Measurements from ENCODE around the gene COL15A1.

The COL15A1 gene

GRCh38 chr9:98913044-98913443 lies 30.7 kb upstream of the COL15A1 start:
- no peaks in the 10 kb centered on the region for H3K27me3 ChIP-seq (ENCODE audit: control insufficient read depth in 5 of 5, insufficient read depth in 4 of 5, low read length in 5 of 5)
- peak overlapping the region; percentile 74 for H3K27ac ChIP-seq (ENCODE audit: low read depth, low read length)
- peak overlapping the region in 2 of 5 donors; percentile 6 to 55 for H3K9ac ChIP-seq (ENCODE audit: low read length in 5 of 5)
- H3K4me1 ChIP-seq (ENCODE audit: control insufficient read depth in 5 of 5, insufficient read depth in 5 of 5, low read length in 5 of 5): peaks cover 17 to 86% (median 82%) of the 10 kb centered on the region in 5 donors
- no peaks in the 10 kb centered on the region for H3K36me3 ChIP-seq (ENCODE audit: control insufficient read depth in 5 of 5, insufficient read depth in 5 of 5, low read length in 5 of 5)
- no peaks in the 10 kb centered on the region for H3K9me3 ChIP-seq (ENCODE audit: control insufficient read depth in 5 of 5, low read length in 5 of 5)
- H3K4me3 ChIP-seq (ENCODE audit: low read depth in 1 of 5, low read length in 5 of 5): peak overlapping the region in 3 of 5 donors; percentile 29 to 45 (median 31)

DNA sequence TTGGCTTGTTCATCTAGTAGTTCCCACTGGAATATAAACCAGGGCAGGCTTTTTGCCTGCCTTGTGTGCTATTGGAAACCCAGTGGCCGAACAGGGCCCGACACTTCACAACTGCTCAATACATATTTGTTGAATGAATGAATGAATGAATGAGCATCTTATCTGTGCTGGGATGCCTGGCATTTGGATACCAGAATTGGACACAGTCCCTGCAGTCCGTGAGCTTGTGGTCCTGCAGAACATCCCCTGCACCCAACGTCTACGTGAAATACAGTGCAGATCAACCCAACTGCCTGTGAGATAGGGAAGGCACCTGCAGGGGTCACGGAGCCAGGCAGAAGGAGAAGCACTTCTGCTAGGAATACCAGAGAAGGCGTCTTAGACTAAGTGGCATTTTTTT lies 30.0 kb upstream of the COL15A1 start:
- Histone ChIP-seq H3K9me3 (ENCODE audit: control insufficient read depth in 5 of 5, low read length in 5 of 5) (no peaks in the 10 kb centered on the region), H3K4me3 (ENCODE audit: low read depth in 1 of 5, low read length in 5 of 5) (peak overlapping the region in 3 of 5 donors; percentile 2 to 45 (median 8)), H3K36me3 (ENCODE audit: control insufficient read depth in 5 of 5, insufficient read depth in 5 of 5, low read length in 5 of 5) (no peaks in the 10 kb centered on the region), H3K27ac (ENCODE audit: low read depth, low read length) (peak overlapping the region; percentile 74), H3K27me3 (ENCODE audit: control insufficient read depth in 5 of 5, insufficient read depth in 4 of 5, low read length in 5 of 5) (no peaks in the 10 kb centered on the region), H3K9ac (ENCODE audit: low read length in 5 of 5) (peak overlapping the region in 3 of 5 donors; percentile 6 to 55 (median 19)), H3K4me1 (ENCODE audit: control insufficient read depth in 5 of 5, insufficient read depth in 5 of 5, low read length in 5 of 5) (peaks cover 17 to 84% (median 77%) of the 10 kb centered on the region in 5 donors)

DNA sequence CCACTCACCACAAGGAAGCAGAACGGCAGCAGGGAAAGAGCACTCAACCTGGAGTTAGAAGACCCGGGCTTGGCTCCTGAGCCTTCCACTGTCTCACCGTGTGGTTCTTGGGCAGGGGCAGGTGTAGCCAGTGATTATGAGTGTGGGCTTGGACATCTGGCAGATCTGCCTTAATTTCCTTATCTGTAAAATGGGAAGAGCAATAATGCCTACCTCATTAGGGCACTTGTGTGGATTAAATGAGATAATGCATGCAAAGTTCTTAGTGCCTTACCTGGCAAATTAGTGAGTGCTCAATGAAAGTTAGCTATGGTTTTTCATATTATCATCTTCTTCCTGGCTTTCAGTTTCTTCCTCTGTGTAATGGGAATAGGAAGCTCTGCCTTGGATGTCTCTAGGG lies 28.1 kb upstream of the COL15A1 start:
- Histone ChIP-seq H3K27ac (ENCODE audit: low read depth, low read length) (peak overlapping the region; percentile 6), H3K27me3 (ENCODE audit: control insufficient read depth in 5 of 5, insufficient read depth in 4 of 5, low read length in 5 of 5) (no peaks in the 10 kb centered on the region), H3K4me1 (ENCODE audit: control insufficient read depth in 5 of 5, insufficient read depth in 5 of 5, low read length in 5 of 5) (peaks cover 14 to 78% (median 68%) of the 10 kb centered on the region in 5 donors), H3K4me3 (ENCODE audit: low read depth in 1 of 5, low read length in 5 of 5) (no peak overlapping the region), H3K9ac (ENCODE audit: low read length in 5 of 5) (no peak overlapping the region), H3K36me3 (ENCODE audit: control insufficient read depth in 5 of 5, insufficient read depth in 5 of 5, low read length in 5 of 5) (no peaks in the 10 kb centered on the region), H3K9me3 (ENCODE audit: control insufficient read depth in 5 of 5, low read length in 5 of 5) (no peaks in the 10 kb centered on the region)

DNA sequence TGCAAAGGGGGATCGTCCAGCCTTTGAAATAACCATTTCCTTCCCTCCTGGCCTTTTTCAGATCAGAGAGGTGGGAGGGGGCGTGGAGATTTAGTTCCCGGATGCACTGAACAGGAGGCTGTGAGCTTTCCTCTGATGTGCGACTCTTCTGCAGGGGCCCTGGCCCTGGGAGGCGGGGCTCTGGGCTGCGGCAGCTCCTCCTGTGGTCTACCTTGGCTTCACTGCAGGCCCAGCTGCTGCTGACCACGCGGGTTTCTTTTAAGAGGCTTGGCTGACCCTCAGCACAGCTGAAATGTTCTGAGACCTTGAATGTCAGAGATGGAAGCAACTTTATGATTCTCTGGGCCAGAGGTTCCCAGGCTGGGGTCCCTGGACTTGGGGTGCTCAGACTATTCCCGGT lies 27.0 kb upstream of the COL15A1 start:
- Histone ChIP-seq H3K36me3 (ENCODE audit: control insufficient read depth in 5 of 5, insufficient read depth in 5 of 5, low read length in 5 of 5) (no peaks in the 10 kb centered on the region), H3K27ac (ENCODE audit: low read depth, low read length) (peak overlapping the region; percentile 67), H3K4me1 (ENCODE audit: control insufficient read depth in 5 of 5, insufficient read depth in 5 of 5, low read length in 5 of 5) (peaks cover 12 to 74% (median 61%) of the 10 kb centered on the region in 5 donors), H3K9ac (ENCODE audit: low read length in 5 of 5) (peak overlapping the region in 3 of 5 donors; percentile 16 to 48 (median 39)), H3K27me3 (ENCODE audit: control insufficient read depth in 5 of 5, insufficient read depth in 4 of 5, low read length in 5 of 5) (no peaks in the 10 kb centered on the region), H3K4me3 (ENCODE audit: low read depth in 1 of 5, low read length in 5 of 5) (no peak overlapping the region), H3K9me3 (ENCODE audit: control insufficient read depth in 5 of 5, low read length in 5 of 5) (no peaks in the 10 kb centered on the region)

DNA sequence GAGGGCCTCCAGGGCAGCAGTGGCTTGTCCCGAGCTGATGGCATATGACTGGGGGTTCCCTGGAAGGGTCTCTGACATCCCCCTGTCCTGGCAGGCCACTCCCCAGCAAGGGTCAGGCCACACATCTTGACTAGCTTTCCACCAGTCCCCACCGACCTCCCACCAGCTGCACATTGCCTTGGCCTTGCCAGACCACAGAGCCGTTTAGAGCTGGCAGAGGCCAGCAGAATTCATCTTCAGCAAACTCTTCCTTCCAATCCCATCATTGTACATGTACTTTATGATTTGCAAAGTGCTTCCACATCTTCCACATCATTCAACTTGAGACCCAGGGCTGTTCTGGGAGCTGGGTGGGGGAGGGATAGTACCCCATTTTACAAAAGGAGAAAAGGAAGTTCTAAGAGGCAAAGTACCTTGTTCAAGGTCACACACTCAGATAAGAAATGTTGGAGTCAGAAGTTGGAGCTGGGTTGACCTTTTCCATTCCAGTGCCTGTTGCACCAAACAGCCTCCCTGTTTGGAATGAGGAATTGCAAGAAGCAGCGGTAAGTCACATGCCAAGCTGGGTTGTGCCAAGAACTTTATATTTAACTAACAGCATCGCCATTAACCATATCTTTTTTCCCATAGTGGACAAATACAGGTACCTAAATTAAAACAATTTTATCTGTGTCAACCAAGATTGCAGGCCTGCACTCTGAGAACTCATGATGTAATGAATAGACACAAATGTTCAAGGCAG lies 25.8 kb upstream of the COL15A1 start:
- Histone ChIP-seq H3K36me3 (ENCODE audit: control insufficient read depth in 5 of 5, insufficient read depth in 5 of 5, low read length in 5 of 5) (no peaks in the 10 kb centered on the region), H3K4me3 (ENCODE audit: low read depth in 1 of 5, low read length in 5 of 5) (no peak overlapping the region), H3K27me3 (ENCODE audit: control insufficient read depth in 5 of 5, insufficient read depth in 4 of 5, low read length in 5 of 5) (no peaks in the 10 kb centered on the region), H3K27ac (ENCODE audit: low read depth, low read length) (peak overlapping the region; percentile 67), H3K9ac (ENCODE audit: low read length in 5 of 5) (peak overlapping the region in 2 of 5 donors; percentile 33 to 35), H3K9me3 (ENCODE audit: control insufficient read depth in 5 of 5, low read length in 5 of 5) (no peaks in the 10 kb centered on the region), H3K4me1 (ENCODE audit: control insufficient read depth in 5 of 5, insufficient read depth in 5 of 5, low read length in 5 of 5) (peaks cover 6 to 65% (median 54%) of the 10 kb centered on the region in 5 donors)

DNA sequence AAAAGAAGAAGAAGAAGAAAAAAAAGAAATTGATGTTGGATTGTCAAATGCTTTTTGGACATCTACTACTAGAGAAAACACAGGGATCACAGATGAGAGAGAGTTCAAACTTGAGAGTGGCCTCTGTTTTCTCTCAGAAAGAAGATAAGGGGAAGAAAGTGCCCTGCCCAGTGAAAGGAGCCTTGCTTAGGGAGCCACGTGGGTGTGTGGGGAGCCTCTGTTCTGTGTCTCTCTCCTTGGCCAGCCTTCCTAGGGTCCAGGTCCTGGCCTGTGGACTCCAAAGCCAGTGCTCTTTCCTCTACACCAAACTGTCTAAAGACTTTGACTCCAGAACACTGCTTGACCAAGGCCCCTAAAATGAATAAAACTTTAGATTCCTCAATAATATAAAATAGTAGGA lies 22.0 kb upstream of the COL15A1 start:
- H3K36me3 ChIP-seq (ENCODE audit: control insufficient read depth in 5 of 5, insufficient read depth in 5 of 5, low read length in 5 of 5): no peaks in the 10 kb centered on the region
- H3K9ac ChIP-seq (ENCODE audit: low read length in 5 of 5): no peak overlapping the region
- H3K4me1 ChIP-seq (ENCODE audit: control insufficient read depth in 5 of 5, insufficient read depth in 5 of 5, low read length in 5 of 5): peaks cover 0 to 51% (median 50%) of the 10 kb centered on the region in 5 donors
- H3K27me3 ChIP-seq (ENCODE audit: control insufficient read depth in 5 of 5, insufficient read depth in 4 of 5, low read length in 5 of 5): no peaks in the 10 kb centered on the region
- no peaks in the 10 kb centered on the region for H3K9me3 ChIP-seq (ENCODE audit: control insufficient read depth in 5 of 5, low read length in 5 of 5)
- H3K27ac ChIP-seq (ENCODE audit: low read depth, low read length): no peak overlapping the region
- H3K4me3 ChIP-seq (ENCODE audit: low read depth in 1 of 5, low read length in 5 of 5): no peak overlapping the region

DNA sequence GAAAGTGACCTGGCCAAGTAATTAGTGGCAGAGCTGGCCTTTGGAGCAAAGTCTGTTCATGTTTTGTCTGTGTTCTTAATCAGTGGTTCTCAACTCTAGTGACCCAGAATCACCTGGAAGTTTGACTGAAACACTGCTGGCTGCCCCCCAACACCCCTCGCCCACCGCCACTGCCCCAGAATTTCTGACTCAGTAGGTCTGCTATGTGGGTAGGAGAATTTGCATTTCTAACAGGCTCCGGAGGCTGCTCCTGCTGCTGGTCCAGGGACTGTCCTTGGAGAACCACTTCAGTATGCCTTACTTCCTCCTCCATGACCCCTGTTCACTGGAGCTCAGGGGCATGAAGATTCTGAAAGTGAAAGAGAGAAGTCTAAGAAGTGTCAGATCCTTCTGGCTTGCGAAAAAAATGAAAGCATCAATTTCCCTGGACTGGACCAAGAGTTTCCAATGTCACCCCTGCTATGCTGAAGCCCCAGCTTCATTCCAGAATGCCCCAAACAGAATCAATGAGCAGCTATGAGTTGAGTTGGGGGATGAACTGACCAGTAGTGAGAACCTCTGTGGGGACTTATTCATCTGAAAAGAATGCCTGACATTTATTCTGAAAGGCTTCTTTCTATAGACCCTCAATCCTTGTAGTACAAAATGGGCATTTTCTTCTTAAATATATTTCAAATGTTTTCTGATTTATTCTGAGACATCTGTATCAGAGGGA lies 20.8 kb upstream of the COL15A1 start:
- Histone ChIP-seq H3K27me3 (ENCODE audit: control insufficient read depth in 5 of 5, insufficient read depth in 4 of 5, low read length in 5 of 5) (no peaks in the 10 kb centered on the region), H3K4me1 (ENCODE audit: control insufficient read depth in 5 of 5, insufficient read depth in 5 of 5, low read length in 5 of 5) (peaks cover 0 to 40% (median 38%) of the 10 kb centered on the region in 5 donors), H3K9me3 (ENCODE audit: control insufficient read depth in 5 of 5, low read length in 5 of 5) (no peaks in the 10 kb centered on the region), H3K9ac (ENCODE audit: low read length in 5 of 5) (peak overlapping the region in 1 of 5 donors; percentile 66), H3K36me3 (ENCODE audit: control insufficient read depth in 5 of 5, insufficient read depth in 5 of 5, low read length in 5 of 5) (no peaks in the 10 kb centered on the region), H3K27ac (ENCODE audit: low read depth, low read length) (peak overlapping the region; percentile 27), H3K4me3 (ENCODE audit: low read depth in 1 of 5, low read length in 5 of 5) (no peak overlapping the region)

- Histone ChIP-seq H3K27ac (ENCODE audit: low read depth, low read length) (peak overlapping the region; percentile 27), H3K27me3 (ENCODE audit: control insufficient read depth in 5 of 5, insufficient read depth in 4 of 5, low read length in 5 of 5) (no peaks in the 10 kb centered on the region), H3K9ac (ENCODE audit: low read length in 5 of 5) (peak overlapping the region in 1 of 5 donors; percentile 66), H3K36me3 (ENCODE audit: control insufficient read depth in 5 of 5, insufficient read depth in 5 of 5, low read length in 5 of 5) (no peaks in the 10 kb centered on the region), H3K4me3 (ENCODE audit: low read depth in 1 of 5, low read length in 5 of 5) (no peak overlapping the region), H3K4me1 (ENCODE audit: control insufficient read depth in 5 of 5, insufficient read depth in 5 of 5, low read length in 5 of 5) (peaks cover 0 to 36% (median 33%) of the 10 kb centered on the region in 5 donors), H3K9me3 (ENCODE audit: control insufficient read depth in 5 of 5, low read length in 5 of 5) (no peaks in the 10 kb centered on the region)
These were observed 20.1 kb upstream of the COL15A1 start for GRCh38 chr9:98923451-98924123.

- no peaks in the 10 kb centered on the region for H3K36me3 ChIP-seq (ENCODE audit: control insufficient read depth in 5 of 5, insufficient read depth in 5 of 5, low read length in 5 of 5)
- H3K9me3 ChIP-seq (ENCODE audit: control insufficient read depth in 5 of 5, low read length in 5 of 5): no peaks in the 10 kb centered on the region
- no peak overlapping the region for H3K9ac ChIP-seq (ENCODE audit: low read length in 5 of 5)
- no peaks in the 10 kb centered on the region for H3K27me3 ChIP-seq (ENCODE audit: control insufficient read depth in 5 of 5, insufficient read depth in 4 of 5, low read length in 5 of 5)
- no peak overlapping the region for H3K4me3 ChIP-seq (ENCODE audit: low read depth in 1 of 5, low read length in 5 of 5)
- H3K4me1 ChIP-seq (ENCODE audit: control insufficient read depth in 5 of 5, insufficient read depth in 5 of 5, low read length in 5 of 5): peaks cover 0 to 32% (median 28%) of the 10 kb centered on the region in 5 donors
- H3K27ac ChIP-seq (ENCODE audit: low read depth, low read length): no peak overlapping the region
These were observed 18.5 kb upstream of the COL15A1 start for GRCh38 chr9:98924946-98925820.
